Measurements from ENCODE around the gene GARRE1. TPM values are rescaled to one million over a fixed set of nuclear protein-coding genes. Genes with fewer than 3 reads are reported as not detected.

Gene GARRE1
- total RNA-seq, 4 donors from 2014 or later, result 8.5 to 13.7 (median 9.2) TPM

DNA sequence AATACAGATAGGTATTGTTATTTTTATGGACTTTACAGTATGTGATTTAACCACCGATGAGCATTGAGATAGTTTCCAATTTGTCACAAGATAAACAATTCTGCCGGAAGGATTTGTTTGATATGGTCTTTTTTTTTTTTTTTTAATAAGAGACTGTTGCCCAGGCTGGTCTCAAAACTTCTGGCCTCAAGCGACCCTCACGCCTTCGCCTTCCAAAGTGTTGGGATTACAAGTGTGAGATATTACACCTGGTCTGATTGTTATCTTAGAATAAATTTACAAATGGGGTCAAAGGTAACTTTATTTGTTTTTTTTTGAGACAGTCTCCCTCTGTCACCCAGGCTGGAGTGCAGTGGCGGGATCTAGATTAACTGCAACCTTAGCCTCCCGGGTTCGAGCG lies 1.2 kb downstream of the GARRE1 start:
- 39% methylated on average over 9 of the region's 9 CpGs for WGBS, 2 donors
- peak overlapping the region in 3 of 4 donors; percentile 71 to 97 (median 95) for H3K27ac ChIP-seq
- peak overlapping the region; percentile 94 to 96 (median 95) for H3K4me3 ChIP-seq
- TF ChIP-seq, protein P1, sequence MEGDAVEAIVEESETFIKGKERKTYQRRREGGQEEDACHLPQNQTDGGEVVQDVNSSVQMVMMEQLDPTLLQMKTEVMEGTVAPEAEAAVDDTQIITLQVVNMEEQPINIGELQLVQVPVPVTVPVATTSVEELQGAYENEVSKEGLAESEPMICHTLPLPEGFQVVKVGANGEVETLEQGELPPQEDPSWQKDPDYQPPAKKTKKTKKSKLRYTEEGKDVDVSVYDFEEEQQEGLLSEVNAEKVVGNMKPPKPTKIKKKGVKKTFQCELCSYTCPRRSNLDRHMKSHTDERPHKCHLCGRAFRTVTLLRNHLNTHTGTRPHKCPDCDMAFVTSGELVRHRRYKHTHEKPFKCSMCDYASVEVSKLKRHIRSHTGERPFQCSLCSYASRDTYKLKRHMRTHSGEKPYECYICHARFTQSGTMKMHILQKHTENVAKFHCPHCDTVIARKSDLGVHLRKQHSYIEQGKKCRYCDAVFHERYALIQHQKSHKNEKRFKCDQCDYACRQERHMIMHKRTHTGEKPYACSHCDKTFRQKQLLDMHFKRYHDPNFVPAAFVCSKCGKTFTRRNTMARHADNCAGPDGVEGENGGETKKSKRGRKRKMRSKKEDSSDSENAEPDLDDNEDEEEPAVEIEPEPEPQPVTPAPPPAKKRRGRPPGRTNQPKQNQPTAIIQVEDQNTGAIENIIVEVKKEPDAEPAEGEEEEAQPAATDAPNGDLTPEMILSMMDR (IDR thresholded peaks at IDR 0.05), result no peak
- no peak for TF ChIP-seq POLR2A (IDR thresholded peaks at IDR 0.05)
- peaks cover 0 to 5% (median 0%) of the 10 kb centered on the region in 3 donors for H3K36me3 ChIP-seq
- no peaks in the 10 kb centered on the region for H3K27me3 ChIP-seq
- H3K4me1 ChIP-seq, result peaks cover 0 to 36% (median 6%) of the 10 kb centered on the region in 3 donors
- DNase-seq, result no peak
- no peaks in the 10 kb centered on the region for H3K9me3 ChIP-seq
- intact Hi-C loops (cut with DNase I), result no loop called here

DNA sequence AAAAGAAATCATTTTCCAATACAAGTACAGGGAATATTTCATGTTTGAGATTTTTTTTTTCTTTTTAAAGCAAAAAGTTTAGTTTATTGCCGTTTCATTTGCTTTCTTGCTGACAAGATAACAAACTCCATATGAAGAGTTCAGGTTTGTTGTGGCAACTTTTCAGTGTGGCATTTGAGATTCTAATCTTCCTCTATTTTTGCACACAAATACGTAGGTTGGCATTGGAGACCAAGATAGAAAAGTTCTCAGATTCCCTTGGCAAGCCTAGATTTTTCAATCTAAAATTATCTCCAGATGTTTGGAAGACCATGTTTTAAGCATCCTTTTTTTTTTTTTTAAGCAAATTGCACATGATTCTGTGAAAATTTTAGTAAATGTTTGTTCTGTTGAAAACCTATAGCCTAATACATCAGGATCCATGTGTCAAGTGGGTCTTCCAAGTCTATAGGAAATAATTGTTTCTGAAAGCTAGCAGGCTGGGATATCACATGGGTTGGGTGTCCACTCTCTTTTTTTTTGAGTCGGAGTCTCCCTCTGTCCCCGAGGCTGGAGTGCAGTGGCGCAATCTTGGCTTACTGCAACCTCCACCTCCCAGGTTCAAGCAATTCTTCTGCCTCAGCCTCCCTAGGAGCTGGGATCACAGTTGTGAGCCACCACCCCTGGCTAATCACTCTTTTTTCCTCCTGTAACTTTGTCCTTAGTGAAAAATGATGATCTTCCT lies 2.6 kb downstream of the GARRE1 start:
- TF ChIP-seq, protein P1 (IDR thresholded peaks at IDR 0.05), result no peak
- no peak for TF ChIP-seq POLR2A (IDR thresholded peaks at IDR 0.05)
- no peaks in the 10 kb centered on the region for H3K27me3 ChIP-seq
- H3K4me1 ChIP-seq, result peaks cover 0 to 51% (median 11%) of the 10 kb centered on the region in 3 donors
- intact Hi-C loops (cut with DNase I), result no loop called here
- no peaks in the 10 kb centered on the region for H3K9me3 ChIP-seq
- no peak for DNase-seq
- H3K36me3 ChIP-seq, result peaks cover 0 to 5% (median 0%) of the 10 kb centered on the region in 3 donors
- WGBS, 2 donors, result 65% methylated on average over 5 of the region's 5 CpGs
- H3K4me3 ChIP-seq, result no peak overlapping the region
- no peak overlapping the region for H3K27ac ChIP-seq

DNA sequence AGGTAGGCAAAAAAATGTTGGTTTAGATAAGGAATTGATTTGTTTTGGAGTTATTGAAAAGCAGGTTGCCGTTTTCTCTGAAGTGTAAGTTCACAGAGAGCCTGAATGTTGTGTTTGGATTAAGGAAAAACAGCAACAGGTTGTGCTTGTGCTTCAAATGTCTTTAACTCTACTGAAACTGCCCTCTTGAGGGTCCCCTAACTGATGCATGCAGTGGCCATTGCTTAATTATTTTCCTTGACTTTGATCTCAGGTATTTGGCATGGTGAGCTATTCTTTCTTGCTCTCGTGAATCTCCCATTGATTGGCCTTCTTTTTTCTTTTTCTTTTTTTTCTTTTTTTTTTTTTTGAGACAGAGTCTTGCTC lies 3.2 kb downstream of the GARRE1 start:
- no peak overlapping the region for H3K27ac ChIP-seq
- peaks cover 0 to 5% (median 0%) of the 10 kb centered on the region in 3 donors for H3K36me3 ChIP-seq
- peaks cover 0 to 51% (median 11%) of the 10 kb centered on the region in 3 donors for H3K4me1 ChIP-seq
- DNase-seq, result no peak
- H3K9me3 ChIP-seq, result no peaks in the 10 kb centered on the region
- intact Hi-C loops (cut with DNase I), result no loop called here
- no peak for TF ChIP-seq POLR2A (IDR thresholded peaks at IDR 0.05)
- TF ChIP-seq, protein P1 (IDR thresholded peaks at IDR 0.05), result no peak
- H3K4me3 ChIP-seq, result no peak overlapping the region
- 79 to 81% methylated on average over 2 of the region's 2 CpGs for WGBS, 2 donors
- no peaks in the 10 kb centered on the region for H3K27me3 ChIP-seq

DNA sequence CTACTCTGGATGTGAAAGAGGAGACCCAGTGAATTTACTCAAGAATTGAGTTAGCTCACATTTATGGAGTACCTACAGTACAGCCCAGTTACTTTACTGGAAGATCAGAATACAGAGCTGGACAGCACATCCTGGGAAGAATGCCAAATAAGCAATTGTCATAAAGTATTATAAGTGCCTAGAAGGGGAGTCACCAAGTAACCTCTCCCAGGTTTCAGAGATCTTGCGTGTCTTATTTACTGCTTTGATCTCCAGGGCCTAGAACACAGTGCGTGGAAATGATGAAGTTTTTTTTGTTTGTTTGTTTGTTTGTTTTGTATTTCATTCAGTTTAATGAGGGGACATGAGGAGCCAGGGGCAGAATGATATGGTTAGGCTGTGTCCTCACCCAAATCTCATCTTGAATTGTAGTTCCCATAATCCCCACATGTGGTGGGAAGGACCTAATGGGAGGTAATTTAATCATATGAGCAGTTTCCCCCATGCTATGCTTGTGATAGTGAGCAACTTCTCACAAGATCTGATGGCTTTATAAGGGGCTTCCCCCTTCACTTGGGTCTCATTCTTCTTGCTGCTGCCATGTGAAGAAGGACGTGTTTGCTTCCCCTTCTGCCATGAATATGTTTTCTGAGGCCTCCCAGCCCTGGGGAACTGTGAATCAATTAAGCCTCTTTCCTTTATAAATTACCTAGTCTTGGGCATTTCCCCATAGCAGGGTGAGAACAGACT lies 5.2 kb downstream of the GARRE1 start:
- Histone ChIP-seq H3K9me3 (no peaks in the 10 kb centered on the region), H3K27me3 (no peaks in the 10 kb centered on the region), H3K4me1 (peaks cover 0 to 52% (median 11%) of the 10 kb centered on the region in 3 donors), H3K4me3 (no peak overlapping the region), H3K36me3 (peaks cover 0 to 5% (median 0%) of the 10 kb centered on the region in 3 donors), H3K27ac (no peak overlapping the region)
- intact Hi-C loops (cut with DNase I), result no loop called here
- no peak for DNase-seq
- TF ChIP-seq, protein P1 (IDR thresholded peaks at IDR 0.05), result no peak
- no peak for TF ChIP-seq POLR2A (IDR thresholded peaks at IDR 0.05)
- 71 to 72% methylated on average over 3 of the region's 3 CpGs for WGBS, 2 donors

DNA sequence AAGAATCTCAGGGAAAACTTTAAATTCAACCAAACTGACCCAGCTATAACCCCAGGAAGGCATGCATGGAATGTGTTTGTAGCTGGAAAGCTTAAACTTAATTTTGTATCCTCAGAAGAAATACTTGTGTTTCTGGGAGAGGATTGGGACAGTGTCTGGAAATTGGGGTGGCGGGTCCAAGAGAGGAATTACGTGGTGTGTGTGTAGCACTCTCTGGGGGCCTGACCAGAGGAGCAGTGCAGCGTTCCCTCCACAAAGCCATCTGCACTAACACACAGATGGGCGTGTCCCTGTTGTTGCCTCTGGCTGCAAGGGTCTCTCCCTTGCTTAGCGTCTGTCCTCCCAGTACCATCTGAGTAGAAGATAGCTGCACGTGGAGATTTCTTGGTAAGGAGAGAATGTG lies 6.4 kb downstream of the GARRE1 start:
- no peak for DNase-seq

More for the DNA sequence above, 6.4 kb downstream of the GARRE1 start:
- intact Hi-C loops (cut with DNase I), result no loop called here
- H3K9me3 ChIP-seq, result no peaks in the 10 kb centered on the region
- WGBS, 2 donors, result 68 to 72% methylated on average over 6 of the region's 6 CpGs
- peaks cover 0 to 5% (median 0%) of the 10 kb centered on the region in 3 donors for H3K36me3 ChIP-seq
- H3K4me3 ChIP-seq, result no peak overlapping the region
- no peak overlapping the region for H3K27ac ChIP-seq
- peaks cover 0 to 53% (median 7%) of the 10 kb centered on the region in 3 donors for H3K4me1 ChIP-seq
- H3K27me3 ChIP-seq, result no peaks in the 10 kb centered on the region
- TF ChIP-seq, protein P1 (IDR thresholded peaks at IDR 0.05), result no peak
- no peak for TF ChIP-seq POLR2A (IDR thresholded peaks at IDR 0.05)

All from esophagus squamous epithelium (tissue), 5 donors.